Stimulated activated CD4-positive, alpha-beta T cell treated with anti-CD3 and anti-CD28 coated beads, Interleukin-2, amount 100 ng/mL, for 24 hours (primary cell): Measurements from ENCODE around the gene LRRC37A.
"Not testable (repeated sequence)": the region's sequence is repeated elsewhere in the genome, so short reads cannot be mapped to it uniquely, and the experiment has no call there.

Source experiments
- DNase-seq, 2 donors: peaks; one replicate each; pipeline ENCODE4 v3.0.0-alpha.2; 2020

The LRRC37A gene

DNA sequence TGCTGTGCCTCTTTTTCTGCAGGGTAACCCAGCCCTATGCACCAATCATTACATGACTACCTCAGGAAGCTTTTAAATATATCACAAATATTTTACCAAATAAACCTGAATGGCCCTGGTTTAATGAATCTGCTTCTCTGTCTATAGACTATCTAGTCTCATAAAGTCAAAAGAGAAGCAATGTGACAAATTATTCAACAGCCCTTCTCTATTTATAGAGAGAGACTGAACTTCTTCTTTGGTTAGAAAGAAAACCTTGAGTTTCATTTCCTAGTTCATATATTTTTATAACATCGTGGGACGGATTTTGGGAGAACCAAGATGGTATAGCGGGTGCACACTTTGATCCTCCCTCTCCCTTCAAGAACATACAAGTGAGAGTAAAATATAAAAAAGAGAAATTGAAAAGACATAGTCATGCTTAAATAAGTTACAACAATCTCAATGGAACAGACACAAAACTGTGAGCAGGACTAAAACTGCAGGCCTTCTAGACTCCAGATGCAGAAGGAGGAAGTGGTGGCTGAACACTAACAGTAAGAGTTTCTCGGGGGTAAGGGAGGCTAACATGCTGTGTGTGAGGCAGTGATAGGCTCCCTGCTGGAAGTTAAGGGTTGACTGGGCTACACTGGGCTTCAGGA, 3.9 kb upstream of the LRRC37A start:
- not testable (repeated sequence) for DNase-seq

DNA sequence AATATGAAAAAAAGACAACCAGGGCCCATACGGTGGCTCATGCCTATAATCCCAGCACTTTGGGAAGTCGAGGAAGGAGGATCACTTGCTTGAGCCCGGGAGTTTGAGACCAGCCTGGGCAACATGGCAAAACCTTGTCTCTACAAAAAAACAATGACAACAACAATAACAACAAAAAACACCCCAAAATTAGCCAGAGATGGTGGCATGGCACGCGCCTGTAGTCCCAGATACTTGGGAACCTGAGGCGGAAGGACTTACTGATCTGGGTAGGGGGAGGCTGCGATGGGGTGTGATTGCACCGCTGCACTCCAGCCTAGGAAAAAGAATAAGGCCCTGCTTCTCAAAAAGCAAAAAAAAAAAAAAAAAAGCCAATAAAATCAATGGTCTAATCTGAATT, 3.3 kb upstream of the LRRC37A start:
- DNase-seq, result not testable (repeated sequence)

DNA sequence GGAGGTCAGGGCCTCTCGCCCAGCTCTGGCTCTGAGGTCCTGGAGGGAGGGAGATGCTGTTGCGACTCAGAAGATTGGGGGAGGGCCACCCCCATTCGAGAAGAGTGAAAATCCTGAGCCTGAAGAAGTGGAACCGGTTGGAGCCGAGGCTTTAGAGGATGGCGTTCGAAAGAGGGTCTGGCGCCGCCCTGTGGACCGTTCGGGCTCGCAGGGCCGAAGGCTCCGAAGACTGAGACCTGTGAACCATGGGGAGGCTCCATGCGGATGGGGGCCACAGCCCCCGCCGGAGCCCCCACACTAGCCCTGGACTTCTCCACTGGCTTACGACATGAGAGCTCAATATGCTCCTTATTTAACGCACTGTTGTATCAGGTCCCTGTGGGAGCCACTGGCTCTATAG, 46.3 kb downstream of the LRRC37A start:
- DNase-seq, result not testable (repeated sequence)

DNA sequence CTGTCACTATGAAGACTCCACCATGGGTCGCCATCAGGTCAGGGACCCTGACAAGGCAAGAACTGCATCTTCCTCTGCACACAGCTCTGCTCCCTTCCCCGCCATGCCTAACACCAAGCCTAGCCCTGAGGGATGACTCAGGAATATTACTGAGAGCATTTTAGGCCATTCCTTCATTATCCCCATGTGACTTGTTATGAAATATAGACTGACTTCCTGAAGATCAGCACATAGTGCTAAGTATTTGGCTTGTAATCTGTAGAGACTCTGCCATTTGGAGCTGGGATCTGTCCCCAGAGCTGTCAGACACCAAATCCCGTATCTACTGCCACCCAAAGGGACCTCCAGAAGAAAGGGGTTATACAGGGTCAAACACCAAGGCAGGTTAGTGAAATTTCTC, 47.2 kb downstream of the LRRC37A start:
- DNase-seq, result not testable (repeated sequence)

DNA sequence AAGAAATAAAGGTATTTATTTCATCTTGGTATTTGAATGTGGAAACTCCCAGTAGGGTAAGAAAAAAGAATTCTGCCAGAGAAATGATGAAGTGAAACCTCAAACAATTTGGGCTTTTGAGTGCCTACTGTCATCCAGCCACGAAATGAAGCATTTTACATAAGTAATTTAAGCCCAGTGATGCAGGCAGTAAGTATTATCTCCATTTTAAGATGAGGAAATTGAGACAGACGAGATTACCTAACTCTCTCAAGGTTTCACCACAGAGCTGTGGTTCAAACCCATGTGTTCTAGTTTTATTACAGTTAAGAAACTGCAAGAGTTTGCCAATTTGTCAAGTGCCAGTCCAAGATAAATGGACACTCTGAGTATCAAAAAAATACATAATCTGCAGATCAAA, 53.4 kb downstream of the LRRC37A start:
- not testable (repeated sequence) for DNase-seq

DNA sequence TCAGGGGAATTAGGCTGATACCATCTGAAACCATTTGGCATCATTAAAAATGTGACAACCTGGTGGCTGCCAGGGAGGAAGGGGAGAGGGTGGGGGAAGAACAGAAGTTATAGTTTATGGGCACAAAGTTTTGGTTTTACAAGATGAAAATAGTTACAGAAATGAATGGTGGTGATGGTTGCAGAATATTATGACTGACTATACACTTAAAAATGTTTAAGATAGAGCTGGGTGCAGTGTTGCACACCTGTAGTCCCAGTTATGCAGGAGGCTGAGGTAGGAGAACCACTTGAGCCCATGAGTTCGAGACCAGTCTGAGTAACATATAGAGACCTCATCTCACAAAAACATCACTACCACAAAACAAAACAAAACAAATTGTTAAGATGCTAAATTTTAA, 54.1 kb downstream of the LRRC37A start:
- not testable (repeated sequence) for DNase-seq

DNA sequence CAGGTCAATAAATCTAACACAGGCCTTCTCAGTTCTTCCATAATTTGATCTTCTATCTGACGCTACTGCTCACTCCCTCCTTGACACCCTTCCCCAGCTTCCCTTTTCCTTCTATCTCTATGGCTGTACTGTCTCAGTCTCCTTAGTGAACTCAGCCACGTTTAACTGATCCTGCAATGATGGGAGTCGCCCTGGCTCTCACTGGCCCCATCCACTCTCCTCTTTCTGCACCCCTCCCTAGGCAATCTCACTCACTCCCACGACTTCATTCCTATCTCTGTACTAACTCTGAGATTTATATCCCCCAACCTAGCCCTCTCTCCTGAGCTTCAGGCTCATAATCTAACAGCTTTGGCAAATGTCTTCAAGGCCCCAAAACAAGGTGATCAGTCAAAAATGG, 58.9 kb downstream of the LRRC37A start:
- not testable (repeated sequence) for DNase-seq

DNA sequence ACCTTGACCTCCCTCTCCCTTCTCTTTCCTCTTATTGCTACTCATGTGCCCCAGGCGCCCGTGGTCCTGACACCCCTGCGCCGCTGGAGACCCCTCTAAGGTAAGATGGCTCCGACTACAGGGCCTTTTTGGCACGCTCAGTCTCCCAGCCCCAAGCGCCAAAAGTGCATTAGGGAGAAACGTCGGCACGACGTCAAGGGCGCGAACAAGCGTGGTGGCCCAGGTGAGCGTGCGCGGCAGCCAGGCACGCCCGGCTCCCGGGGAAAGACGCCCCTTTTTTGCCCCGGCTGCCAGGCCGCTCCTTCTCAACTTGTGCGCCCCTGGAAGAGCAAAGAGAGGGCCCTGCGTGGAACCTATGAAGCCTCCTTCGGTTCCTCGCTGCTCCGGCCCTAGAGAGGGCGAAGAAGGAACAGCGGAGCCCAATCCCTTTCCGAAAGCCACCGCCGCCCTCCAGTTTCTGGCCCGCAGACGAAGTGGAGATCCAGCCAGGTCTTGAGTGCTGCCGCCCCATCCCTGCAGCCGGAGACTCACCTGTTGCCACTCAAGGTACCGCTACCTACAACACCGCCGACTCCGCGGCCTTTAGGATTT, 66.3 kb downstream of the LRRC37A start:
- DNase-seq, result not testable (repeated sequence)

DNA sequence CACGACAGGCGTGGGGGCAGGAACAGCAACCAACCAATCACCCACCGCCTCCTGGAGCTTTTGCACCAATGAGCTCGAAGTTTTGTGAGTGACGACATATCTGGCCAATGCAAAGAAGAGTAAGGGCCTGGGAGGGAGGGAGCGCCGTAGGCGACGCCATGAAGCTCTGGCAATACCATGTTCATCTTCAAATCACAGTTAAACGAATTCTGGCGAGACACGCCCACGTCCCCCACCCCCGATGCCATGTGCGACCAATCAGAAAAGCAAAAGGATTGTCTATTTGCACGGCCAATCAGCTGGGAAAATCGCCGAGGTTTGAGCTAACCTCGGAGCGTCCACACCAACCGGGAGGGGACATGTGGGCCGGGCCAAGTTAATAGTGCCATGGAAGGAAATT, 66.8 kb downstream of the LRRC37A start, which contains the start of gene ARL17B:
TSS of gene ARL17B (minus strand) at position 12 of the 400 bp plus-strand sequence. CDS start 3,369 bp downstream, outside the sequence.
- DNase-seq, result peak; percentile 80 to 83

DNA sequence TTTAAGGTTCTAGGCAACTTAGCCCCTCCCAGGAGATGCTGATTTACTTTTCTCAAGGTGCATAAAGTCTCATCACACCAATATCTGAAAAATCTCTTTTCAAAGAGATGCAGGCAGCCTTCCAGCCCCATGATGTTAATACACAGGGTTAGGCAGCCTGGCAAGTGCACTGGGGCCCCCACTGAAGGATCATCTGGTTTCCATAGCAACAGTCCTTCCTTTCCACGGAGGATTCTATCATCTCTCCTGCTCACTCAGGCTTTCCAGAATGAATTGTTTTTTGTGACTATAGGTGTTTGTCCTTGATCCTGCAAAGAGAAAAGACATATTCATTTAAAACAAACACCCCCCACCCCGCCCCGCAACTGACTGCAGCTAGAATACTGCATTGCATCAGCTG, 72.6 kb downstream of the LRRC37A start:
- not testable (repeated sequence) for DNase-seq

DNA sequence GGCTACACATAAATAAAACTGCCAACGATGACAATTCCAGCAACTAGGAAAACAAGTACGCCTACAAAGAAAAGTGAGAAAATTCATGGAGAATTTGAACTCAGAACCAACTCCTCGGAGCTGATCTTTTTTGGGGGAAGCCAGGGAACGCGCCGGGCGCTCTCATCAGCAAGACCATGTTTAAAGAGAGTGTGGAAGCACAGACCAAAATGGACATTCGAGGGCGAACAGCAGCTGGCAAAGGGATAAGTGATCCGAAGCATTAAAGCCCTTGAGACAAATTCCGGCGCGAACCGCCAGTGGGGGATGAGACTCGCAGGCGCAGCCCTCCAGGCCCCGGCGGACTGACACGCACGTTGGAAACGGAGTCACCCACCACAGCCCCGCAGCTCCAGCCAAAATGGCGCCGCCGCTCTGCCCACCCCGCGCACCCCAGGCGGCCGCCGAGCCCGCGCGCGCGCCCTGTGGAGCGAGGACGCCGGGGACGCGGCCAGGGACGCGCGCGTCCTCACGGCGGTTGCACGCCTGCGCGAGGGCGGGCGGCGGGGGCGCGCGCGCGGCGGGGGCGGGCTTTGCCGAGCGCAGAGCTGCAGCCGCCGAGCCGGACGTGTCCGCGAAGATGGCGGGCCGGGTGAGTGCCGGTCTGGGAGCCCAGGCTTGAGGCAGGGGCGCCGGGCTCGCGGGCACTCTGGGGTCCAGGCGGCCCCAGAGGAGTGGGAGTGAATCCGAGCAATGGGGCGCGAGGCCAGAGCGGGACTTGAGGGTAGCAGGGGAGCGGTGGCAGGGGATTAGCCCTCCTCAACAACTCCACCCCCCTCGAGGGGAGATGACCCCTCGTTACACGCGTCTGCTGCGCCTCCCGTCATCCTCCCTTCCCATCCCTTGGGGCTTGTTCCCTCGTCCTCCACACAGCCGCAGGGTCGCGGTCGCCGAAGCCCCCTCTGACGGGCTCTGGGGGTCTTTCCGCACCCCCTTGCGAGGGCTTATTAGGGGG, 77.6 kb downstream of the LRRC37A start:
- not testable (repeated sequence) for DNase-seq

DNA sequence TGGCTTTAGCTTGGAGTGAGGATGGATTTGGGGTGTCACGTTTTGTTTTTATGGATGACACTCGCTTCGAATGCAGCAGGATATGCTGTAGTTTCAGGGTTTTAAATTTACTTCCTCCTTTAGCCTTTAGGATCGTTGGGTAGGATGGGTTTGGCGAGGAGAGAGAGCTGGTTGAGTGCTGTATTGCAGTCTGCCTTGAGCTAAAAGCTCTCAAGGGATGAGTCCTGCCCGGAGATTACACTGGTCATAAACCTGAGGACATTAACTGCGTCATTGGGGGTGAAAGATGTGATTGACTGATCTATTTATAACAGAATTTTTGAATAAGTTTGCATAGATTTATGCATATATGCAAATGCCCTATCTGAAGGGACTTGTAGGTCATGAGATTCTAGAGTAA, 78.5 kb downstream of the LRRC37A start:
- DNase-seq, result not testable (repeated sequence)

DNA sequence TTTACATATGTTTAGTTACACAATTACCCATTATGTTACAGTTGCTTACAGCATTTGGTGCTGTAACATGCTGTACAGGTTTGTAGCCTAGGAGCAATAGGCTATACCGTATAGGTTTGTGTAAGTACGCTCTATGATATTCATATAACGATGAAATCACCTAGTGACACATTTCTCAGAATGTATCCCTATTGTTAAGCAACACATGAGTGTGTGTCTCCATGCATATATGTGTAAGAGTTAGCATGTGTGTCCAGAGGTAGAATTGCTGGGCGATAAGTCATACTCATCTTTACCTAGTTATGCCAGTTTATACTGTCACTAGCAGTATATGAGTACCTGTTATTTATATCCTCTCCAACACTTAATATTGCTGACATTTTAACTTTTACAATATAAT, 88.2 kb downstream of the LRRC37A start:
- DNase-seq, result not testable (repeated sequence)

DNA sequence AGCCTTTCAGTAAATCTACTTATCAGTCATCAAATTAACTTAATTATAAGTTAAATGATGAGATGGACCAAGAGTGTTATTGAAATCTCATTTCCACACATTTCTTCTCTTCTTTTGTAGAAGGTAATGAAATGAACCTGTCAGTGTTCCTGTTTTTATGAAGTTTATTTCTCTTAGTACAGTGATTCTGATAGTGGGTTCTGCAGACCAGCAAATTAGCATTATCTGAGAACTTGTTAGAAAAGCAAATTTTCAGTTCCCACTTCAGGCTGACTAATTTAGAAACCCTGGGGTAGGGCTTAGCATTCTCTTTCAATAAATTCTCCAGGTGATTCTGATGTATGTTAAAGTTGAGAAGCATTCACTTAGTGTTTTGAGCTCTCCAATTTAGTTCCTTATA, 90.6 kb downstream of the LRRC37A start:
- not testable (repeated sequence) for DNase-seq
